GM12878 (cell line): ENCODE measurements around the gene ABCC1. TPM values are rescaled to one million over a fixed set of nuclear protein-coding genes. Genes with fewer than 3 reads are reported as not detected.

Experiments used
- ATAC-seq: fragments of 200-7000 bp; cut with Tn5 transposase; 3 replicates; pipeline ENCODE4 v1.9.1; 2020; ENCODE audit warnings: mild to moderate bottlenecking, moderate library complexity
- BruUV-seq: library from RNA; stranded (reverse); fragments of 400-500 nt; replicated peaks from 2 replicates; lab custom pipeline; 2021; lab: Mats Ljungman, UMichigan
- CTCF ChIA-PET: fragments of 300-600 bp; sonication (Branson Sonifier 250); formaldehyde crosslinking; extraction: SDS; loops from one replicate; lab custom pipeline; 2021; ENCODE audit warnings: inconsistent platforms; lab: Yijun Ruan, JAX
- POLR2A ChIA-PET: fragments of 350-600 bp; formaldehyde crosslinking; extraction: SDS; loops from one replicate; lab custom pipeline; 2021; ENCODE audit warnings: inconsistent platforms; lab: Charles Lee
- RAD21 ChIA-PET: fragments of 300-600 bp; sonication (Branson Sonifier 250); formaldehyde crosslinking; loops from one replicate; lab custom pipeline; 2023; ENCODE audit warnings: antibody characterized with exemption; ENCODE audit not compliant: unreplicated experiment; lab: Charles Lee
- SMC1A ChIA-PET: fragments of 300-600 bp; sonication (Branson Sonifier 250); formaldehyde crosslinking; loops from one replicate; lab custom pipeline; 2023; ENCODE audit not compliant: unreplicated experiment, uncharacterized antibody; lab: Charles Lee
- DNase-seq: peaks from one replicate; pipeline ENCODE4 v3.0.0-alpha.2; 2011; ENCODE audit warnings: low read depth, low spot score
- FAIRE-seq: peaks from 3 replicates; lab custom pipeline; 2011; peaks lifted over from hg19 to GRCh38; lab: Jason Lieb, UNC
- H2AFZ ChIP-seq: 2 replicates; pipeline ENCODE4 v1.6.0; 2011; ENCODE audit warnings: low read depth, low read length, control low read depth; ENCODE audit not compliant: control insufficient read depth
- H3K27ac ChIP-seq: 2 replicates; pipeline ENCODE4 v1.5.1; 2011; ENCODE audit warnings: control low read depth; ENCODE audit not compliant: control insufficient read depth, insufficient read depth
- H3K27me3 ChIP-seq, 2 experiments: replicated peaks in 1 of 2; 2 replicates each; pipeline versions ENCODE4 v1.6.0 to v1.6.1; 2011; ENCODE audit warnings: low read length in 1 of 2; ENCODE audit not compliant: control insufficient read depth in 2 of 2, insufficient read depth in 2 of 2
- H3K36me3 ChIP-seq, 2 experiments: 2 replicates each; pipeline ENCODE4 v1.5.1; 2011; ENCODE audit warnings: low read length in 1 of 2; ENCODE audit not compliant: control insufficient read depth in 2 of 2, insufficient read depth in 2 of 2
- H3K4me1 ChIP-seq: 2 replicates; pipeline ENCODE4 v1.6.1; 2011; ENCODE audit warnings: mild to moderate bottlenecking, low read length, moderate library complexity, mixed read lengths; ENCODE audit not compliant: control insufficient read depth, insufficient read depth
- H3K4me2 ChIP-seq: 2 replicates; pipeline ENCODE4 v1.6.0; 2011; ENCODE audit warnings: control low read depth; ENCODE audit not compliant: control insufficient read depth, insufficient read depth
- H3K4me3 ChIP-seq: fragments of 200-600 bp; sonication (generic); 2 replicates; pipeline ENCODE4 v1.5.1; 2016
- H3K79me2 ChIP-seq: 2 replicates; pipeline ENCODE4 v1.6.0; 2011; ENCODE audit warnings: low read length; ENCODE audit not compliant: control insufficient read depth, insufficient read depth
- H3K9ac ChIP-seq: 2 replicates; pipeline ENCODE4 v1.8.0; 2011; ENCODE audit warnings: low read length, control low read depth, mixed read lengths; ENCODE audit not compliant: control insufficient read depth, insufficient read depth
- H3K9me3 ChIP-seq: replicated peaks from 3 replicates; pipeline ENCODE4 v1.5.1; 2011; ENCODE audit warnings: mild to moderate bottlenecking, low read length; ENCODE audit not compliant: control insufficient read depth, insufficient read depth
- H4K20me1 ChIP-seq: 2 replicates; pipeline ENCODE4 v1.6.0; 2011; ENCODE audit not compliant: control insufficient read depth, insufficient read depth
- NFYB ChIP-seq: IDR thresholded peaks from 2 replicates; pipeline ENCODE4 v1.6.1; 2011; ENCODE audit warnings: low read depth, mild to moderate bottlenecking, low read length, improper control_type of control experiment, moderate library complexity; ENCODE audit not compliant: insufficient read depth
- RAD21 ChIP-seq: IDR thresholded peaks from 2 replicates; pipeline ENCODE4 v1.6.1; 2011; ENCODE audit warnings: mild to moderate bottlenecking, low read depth, low read length, moderate library complexity; ENCODE audit not compliant: insufficient read depth
- RELB ChIP-seq: fragments of 450-650 bp; IDR thresholded peaks from 2 replicates; pipeline ENCODE4 v1.6.1; 2017; ENCODE audit warnings: low read depth, mild to moderate bottlenecking, moderate library complexity
- WRNIP1 ChIP-seq: IDR thresholded peaks from 2 replicates; pipeline ENCODE4 v1.6.1; 2011; ENCODE audit warnings: low read depth, low read length, improper control_type of control experiment, borderline replicate concordance
- ZNF592 ChIP-seq: fragments of 450-650 bp; IDR thresholded peaks from 2 replicates; pipeline ENCODE4 v1.6.1; 2017; ENCODE audit warnings: mild to moderate bottlenecking, moderate library complexity
- WGBS: methylation state at CpG from one replicate; pipeline ENCODE4 v1.1.6; 2016; ENCODE audit warnings: low lambda C conversion rate; ENCODE audit not compliant: insufficient replicate concordance, insufficient coverage; ENCODE audit errors: missing lambda C conversion rate; 5-methylcytosine and 5-hydroxymethylcytosine counted together
- in situ Hi-C: fragments of 300-500 bp; cut with MboI; formaldehyde crosslinking; loops from 9 replicates; pipeline ENCODE4 v1.14.3; 2018; ENCODE audit warnings: mixed read lengths
- intact Hi-C: fragments of 100-400 bp; cut with micrococcal nuclease; formaldehyde crosslinking; loops from one replicate; pipeline ENCODE4 v1.14.2; 2022; ENCODE audit not compliant: unreplicated experiment
- polyA plus RNA-seq, 11 experiments: library from polyadenylated mRNA; depleted of rRNA in 4 of 11; unstranded in 6 of 11; stranded (reverse) in 5 of 11; fragments of >200 nt; fragmentation: Nextera tagmentation in 4 of 11; fragmentation: Illumina TruSeq in 1 of 11; extraction: Ambion mirVana in 4 of 11; extraction: Trizol in 1 of 11; gene quantifications; 1 replicate in 1 of 11; 2 replicates in 10 of 11; pipeline versions ENCODE4 v1.2.1 to v1.2.3, GENCODE V29; 2011 to 2016; ENCODE audit warnings: inconsistent platforms in 2 of 11, missing spikeins in 2 of 11, low read depth in 1 of 11
- total RNA-seq, 4 experiments: library from RNA; depleted of rRNA in 3 of 4; stranded (reverse); fragments of >200 nt in 3 of 4; fragmentation: Illumina TruSeq in 1 of 4; extraction: Trizol in 1 of 4; gene quantifications; 2 replicates each; pipeline versions ENCODE4 v1.2.1 to v1.2.3, GENCODE V29; 2013 to 2021

Gene ABCC1
- total and polyA plus RNA-seq, 10 of the 15 experiments (the other 5 are each of a cell fraction or from before 2014, with no cell fraction given) = 3.2 to 44.6 (median 14.5) TPM

GRCh38 chr16:15932939-15933338 lies 16.5 kb upstream of the ABCC1 start:
- Histone ChIP-seq H3K9me3 (no peaks in the 10 kb centered on the region), H3K27me3 (no peaks in the 10 kb centered on the region), H3K4me3 (no peak overlapping the region), H3K9ac (no peak overlapping the region), H4K20me1 (no peaks in the 10 kb centered on the region; the same call in 1 of the 2 replicates), H3K4me2 (no peak overlapping the region), H3K79me2 (no peaks in the 10 kb centered on the region), H3K36me3 (no peaks in the 10 kb centered on the region), H2AFZ (no peak overlapping the region), H3K27ac (no peak overlapping the region), H3K4me1 (no peaks in the 10 kb centered on the region)
- BruUV-seq = no TSS peak
- intact Hi-C loops (no loop called here), in situ Hi-C loops (no loop called here)
- ChIA-PET SMC1A (no interaction called here), CTCF (no interaction called here), RAD21 (no interaction called here), POLR2A (interaction anchor here (0.8 kb wide), 1 partner anchor 9 kb away, joined by 3 read pairs; no protein-coding TSS in a partner anchor)
- no peak for ATAC-seq
- DNase-seq = no peak
- 23% methylated on average over 6 of the region's 6 CpGs for WGBS
- FAIRE-seq = no peak
- TF ChIP-seq RAD21 = no peak
- no peak for TF ChIP-seq NFYB
- TF ChIP-seq RELB = no peak
- no peak for TF ChIP-seq ZNF592
- no peak for TF ChIP-seq WRNIP1
